ENCODE measurements around the gene AOC1.

The AOC1 gene

DNA sequence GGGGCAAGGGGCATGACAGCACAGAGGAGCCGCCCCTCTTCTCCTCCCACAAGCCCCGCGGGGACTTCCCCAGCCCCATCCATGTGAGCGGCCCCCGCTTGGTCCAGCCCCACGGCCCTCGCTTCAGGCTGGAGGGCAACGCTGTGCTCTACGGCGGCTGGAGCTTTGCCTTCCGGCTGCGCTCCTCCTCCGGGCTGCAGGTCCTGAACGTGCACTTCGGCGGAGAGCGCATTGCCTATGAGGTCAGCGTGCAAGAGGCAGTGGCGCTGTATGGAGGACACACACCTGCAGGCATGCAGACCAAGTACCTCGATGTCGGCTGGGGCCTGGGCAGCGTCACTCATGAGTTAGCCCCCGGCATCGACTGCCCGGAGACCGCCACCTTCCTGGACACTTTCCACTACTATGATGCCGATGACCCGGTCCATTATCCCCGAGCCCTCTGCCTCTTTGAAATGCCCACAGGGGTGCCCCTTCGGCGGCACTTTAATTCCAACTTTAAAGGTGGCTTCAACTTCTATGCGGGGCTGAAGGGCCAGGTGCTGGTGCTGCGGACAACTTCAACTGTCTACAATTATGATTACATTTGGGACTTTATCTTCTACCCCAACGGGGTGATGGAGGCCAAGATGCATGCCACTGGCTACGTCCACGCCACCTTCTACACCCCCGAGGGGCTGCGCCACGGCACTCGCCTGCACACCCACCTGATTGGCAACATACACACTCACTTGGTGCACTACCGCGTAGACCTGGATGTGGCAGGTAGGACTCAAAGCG, 5.1 kb downstream of the AOC1 start (continued):
- TF ChIP-seq, protein P1, sequence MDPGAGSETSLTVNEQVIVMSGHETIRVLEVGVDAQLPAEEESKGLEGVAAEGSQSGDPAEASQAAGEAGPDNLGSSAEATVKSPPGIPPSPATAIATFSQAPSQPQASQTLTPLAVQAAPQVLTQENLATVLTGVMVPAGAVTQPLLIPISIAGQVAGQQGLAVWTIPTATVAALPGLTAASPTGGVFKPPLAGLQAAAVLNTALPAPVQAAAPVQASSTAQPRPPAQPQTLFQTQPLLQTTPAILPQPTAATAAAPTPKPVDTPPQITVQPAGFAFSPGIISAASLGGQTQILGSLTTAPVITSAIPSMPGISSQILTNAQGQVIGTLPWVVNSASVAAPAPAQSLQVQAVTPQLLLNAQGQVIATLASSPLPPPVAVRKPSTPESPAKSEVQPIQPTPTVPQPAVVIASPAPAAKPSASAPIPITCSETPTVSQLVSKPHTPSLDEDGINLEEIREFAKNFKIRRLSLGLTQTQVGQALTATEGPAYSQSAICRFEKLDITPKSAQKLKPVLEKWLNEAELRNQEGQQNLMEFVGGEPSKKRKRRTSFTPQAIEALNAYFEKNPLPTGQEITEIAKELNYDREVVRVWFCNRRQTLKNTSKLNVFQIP (CRISPR knock-in tag; IDR thresholded peaks at IDR 0.05; ENCODE audit: borderline replicate concordance, low read depth): no peak
- TF ChIP-seq ARNTL (CRISPR knock-in tag; IDR thresholded peaks at IDR 0.05; ENCODE audit: borderline replicate concordance, low read depth) (no peak), ISL1 (CRISPR knock-in tag; IDR thresholded peaks at IDR 0.05) (no peak), SNAI2 (CRISPR knock-in tag; IDR thresholded peaks at IDR 0.05) (no peak), ZFP3 (CRISPR knock-in tag; IDR thresholded peaks at IDR 0.05) (no peak), ZFP30 (CRISPR knock-in tag; IDR thresholded peaks at IDR 0.05) (no peak), ZNF70 (CRISPR knock-in tag; IDR thresholded peaks at IDR 0.05) (no peak), RARB (CRISPR knock-in tag; IDR thresholded peaks at IDR 0.05) (no peak), BACH2 (CRISPR knock-in tag; IDR thresholded peaks at IDR 0.05; ENCODE audit: borderline replicate concordance) (no peak), GLIS3 (CRISPR knock-in tag; IDR thresholded peaks at IDR 0.05) (no peak)
- TF ChIP-seq, protein P2, sequence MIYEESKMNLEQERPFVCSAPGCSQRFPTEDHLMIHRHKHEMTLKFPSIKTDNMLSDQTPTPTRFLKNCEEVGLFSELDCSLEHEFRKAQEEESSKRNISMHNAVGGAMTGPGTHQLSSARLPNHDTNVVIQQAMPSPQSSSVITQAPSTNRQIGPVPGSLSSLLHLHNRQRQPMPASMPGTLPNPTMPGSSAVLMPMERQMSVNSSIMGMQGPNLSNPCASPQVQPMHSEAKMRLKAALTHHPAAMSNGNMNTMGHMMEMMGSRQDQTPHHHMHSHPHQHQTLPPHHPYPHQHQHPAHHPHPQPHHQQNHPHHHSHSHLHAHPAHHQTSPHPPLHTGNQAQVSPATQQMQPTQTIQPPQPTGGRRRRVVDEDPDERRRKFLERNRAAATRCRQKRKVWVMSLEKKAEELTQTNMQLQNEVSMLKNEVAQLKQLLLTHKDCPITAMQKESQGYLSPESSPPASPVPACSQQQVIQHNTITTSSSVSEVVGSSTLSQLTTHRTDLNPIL (CRISPR knock-in tag; IDR thresholded peaks at IDR 0.05; ENCODE audit: low read depth): no peak

DNA sequence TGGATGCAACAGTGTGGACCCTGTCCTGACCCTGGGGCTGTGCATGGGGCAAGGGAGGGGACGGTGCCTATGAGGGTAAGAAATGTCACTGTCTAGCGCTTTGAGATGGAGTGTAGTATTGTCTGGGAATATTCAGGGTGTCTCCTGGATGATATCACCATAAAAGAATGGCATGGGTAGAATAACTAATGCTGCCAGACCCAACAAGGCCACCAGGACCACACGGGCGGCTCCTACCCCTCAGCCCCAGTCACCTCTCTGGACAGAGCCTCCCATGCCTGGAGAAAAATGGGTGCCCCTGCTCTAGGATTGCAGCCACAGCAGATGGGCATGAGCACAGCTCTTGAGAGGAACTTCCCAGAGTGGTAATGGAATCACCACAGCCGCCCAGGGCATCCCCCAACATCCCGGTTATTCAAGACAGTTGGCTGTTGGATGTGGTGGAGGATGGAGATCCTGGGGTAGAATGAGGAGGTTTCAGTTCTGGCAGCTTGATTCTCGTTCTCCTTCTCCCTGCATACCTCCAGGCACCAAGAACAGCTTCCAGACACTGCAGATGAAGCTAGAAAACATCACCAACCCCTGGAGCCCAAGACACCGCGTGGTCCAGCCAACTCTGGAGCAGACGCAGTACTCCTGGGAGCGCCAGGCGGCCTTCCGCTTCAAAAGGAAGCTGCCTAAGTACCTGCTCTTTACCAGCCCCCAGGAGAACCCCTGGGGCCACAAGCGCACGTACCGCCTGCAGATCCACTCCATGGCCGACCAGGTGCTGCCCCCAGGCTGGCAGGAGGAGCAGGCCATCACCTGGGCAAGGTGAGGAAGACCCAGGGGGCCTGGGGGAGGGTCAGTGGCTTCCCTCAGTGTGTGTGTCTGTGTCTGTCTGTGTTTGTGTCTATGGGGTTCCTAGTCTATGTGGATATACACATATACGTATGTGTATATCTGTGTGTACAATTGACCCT, 6.2 kb downstream of the AOC1 start:
- TF ChIP-seq ARNTL (CRISPR knock-in tag; IDR thresholded peaks at IDR 0.05; ENCODE audit: borderline replicate concordance, low read depth): no peak
- no peak for TF ChIP-seq ESRRG (CRISPR knock-in tag; IDR thresholded peaks at IDR 0.05)
- no peak for TF ChIP-seq TOX (CRISPR knock-in tag; IDR thresholded peaks at IDR 0.05; ENCODE audit: borderline replicate concordance)
- TF ChIP-seq BACH2 (CRISPR knock-in tag; IDR thresholded peaks at IDR 0.05; ENCODE audit: borderline replicate concordance): no peak
- no peak for TF ChIP-seq ISL1 (CRISPR knock-in tag; IDR thresholded peaks at IDR 0.05)
- TF ChIP-seq, protein P3, sequence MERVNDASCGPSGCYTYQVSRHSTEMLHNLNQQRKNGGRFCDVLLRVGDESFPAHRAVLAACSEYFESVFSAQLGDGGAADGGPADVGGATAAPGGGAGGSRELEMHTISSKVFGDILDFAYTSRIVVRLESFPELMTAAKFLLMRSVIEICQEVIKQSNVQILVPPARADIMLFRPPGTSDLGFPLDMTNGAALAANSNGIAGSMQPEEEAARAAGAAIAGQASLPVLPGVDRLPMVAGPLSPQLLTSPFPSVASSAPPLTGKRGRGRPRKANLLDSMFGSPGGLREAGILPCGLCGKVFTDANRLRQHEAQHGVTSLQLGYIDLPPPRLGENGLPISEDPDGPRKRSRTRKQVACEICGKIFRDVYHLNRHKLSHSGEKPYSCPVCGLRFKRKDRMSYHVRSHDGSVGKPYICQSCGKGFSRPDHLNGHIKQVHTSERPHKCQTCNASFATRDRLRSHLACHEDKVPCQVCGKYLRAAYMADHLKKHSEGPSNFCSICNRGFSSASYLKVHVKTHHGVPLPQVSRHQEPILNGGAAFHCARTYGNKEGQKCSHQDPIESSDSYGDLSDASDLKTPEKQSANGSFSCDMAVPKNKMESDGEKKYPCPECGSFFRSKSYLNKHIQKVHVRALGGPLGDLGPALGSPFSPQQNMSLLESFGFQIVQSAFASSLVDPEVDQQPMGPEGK (CRISPR knock-in tag; IDR thresholded peaks at IDR 0.05; ENCODE audit: borderline replicate concordance): no peak
- no peak for TF ChIP-seq ZC3H10 (CRISPR knock-in tag; IDR thresholded peaks at IDR 0.05)
- TF ChIP-seq, protein P1 (CRISPR knock-in tag; IDR thresholded peaks at IDR 0.05; ENCODE audit: borderline replicate concordance, low read depth): no peak
- no peak for TF ChIP-seq CSDC2 (CRISPR knock-in tag; IDR thresholded peaks at IDR 0.05)
- no peak for TF ChIP-seq ZFP3 (CRISPR knock-in tag; IDR thresholded peaks at IDR 0.05)
- TF ChIP-seq, protein P4, sequence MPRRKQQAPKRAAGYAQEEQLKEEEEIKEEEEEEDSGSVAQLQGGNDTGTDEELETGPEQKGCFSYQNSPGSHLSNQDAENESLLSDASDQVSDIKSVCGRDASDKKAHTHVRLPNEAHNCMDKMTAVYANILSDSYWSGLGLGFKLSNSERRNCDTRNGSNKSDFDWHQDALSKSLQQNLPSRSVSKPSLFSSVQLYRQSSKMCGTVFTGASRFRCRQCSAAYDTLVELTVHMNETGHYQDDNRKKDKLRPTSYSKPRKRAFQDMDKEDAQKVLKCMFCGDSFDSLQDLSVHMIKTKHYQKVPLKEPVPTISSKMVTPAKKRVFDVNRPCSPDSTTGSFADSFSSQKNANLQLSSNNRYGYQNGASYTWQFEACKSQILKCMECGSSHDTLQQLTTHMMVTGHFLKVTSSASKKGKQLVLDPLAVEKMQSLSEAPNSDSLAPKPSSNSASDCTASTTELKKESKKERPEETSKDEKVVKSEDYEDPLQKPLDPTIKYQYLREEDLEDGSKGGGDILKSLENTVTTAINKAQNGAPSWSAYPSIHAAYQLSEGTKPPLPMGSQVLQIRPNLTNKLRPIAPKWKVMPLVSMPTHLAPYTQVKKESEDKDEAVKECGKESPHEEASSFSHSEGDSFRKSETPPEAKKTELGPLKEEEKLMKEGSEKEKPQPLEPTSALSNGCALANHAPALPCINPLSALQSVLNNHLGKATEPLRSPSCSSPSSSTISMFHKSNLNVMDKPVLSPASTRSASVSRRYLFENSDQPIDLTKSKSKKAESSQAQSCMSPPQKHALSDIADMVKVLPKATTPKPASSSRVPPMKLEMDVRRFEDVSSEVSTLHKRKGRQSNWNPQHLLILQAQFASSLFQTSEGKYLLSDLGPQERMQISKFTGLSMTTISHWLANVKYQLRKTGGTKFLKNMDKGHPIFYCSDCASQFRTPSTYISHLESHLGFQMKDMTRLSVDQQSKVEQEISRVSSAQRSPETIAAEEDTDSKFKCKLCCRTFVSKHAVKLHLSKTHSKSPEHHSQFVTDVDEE (CRISPR knock-in tag; IDR thresholded peaks at IDR 0.05): no peak
- no peak for TF ChIP-seq GLIS3 (CRISPR knock-in tag; IDR thresholded peaks at IDR 0.05)
- TF ChIP-seq ZNF70 (CRISPR knock-in tag; IDR thresholded peaks at IDR 0.05): no peak
- TF ChIP-seq RARB (CRISPR knock-in tag; IDR thresholded peaks at IDR 0.05): no peak
- no peak for TF ChIP-seq SNAI2 (CRISPR knock-in tag; IDR thresholded peaks at IDR 0.05)
- no peak for TF ChIP-seq OSR1 (CRISPR knock-in tag; IDR thresholded peaks at IDR 0.05)
- TF ChIP-seq, protein P2 (CRISPR knock-in tag; IDR thresholded peaks at IDR 0.05; ENCODE audit: low read depth): no peak
- TF ChIP-seq, protein P5, sequence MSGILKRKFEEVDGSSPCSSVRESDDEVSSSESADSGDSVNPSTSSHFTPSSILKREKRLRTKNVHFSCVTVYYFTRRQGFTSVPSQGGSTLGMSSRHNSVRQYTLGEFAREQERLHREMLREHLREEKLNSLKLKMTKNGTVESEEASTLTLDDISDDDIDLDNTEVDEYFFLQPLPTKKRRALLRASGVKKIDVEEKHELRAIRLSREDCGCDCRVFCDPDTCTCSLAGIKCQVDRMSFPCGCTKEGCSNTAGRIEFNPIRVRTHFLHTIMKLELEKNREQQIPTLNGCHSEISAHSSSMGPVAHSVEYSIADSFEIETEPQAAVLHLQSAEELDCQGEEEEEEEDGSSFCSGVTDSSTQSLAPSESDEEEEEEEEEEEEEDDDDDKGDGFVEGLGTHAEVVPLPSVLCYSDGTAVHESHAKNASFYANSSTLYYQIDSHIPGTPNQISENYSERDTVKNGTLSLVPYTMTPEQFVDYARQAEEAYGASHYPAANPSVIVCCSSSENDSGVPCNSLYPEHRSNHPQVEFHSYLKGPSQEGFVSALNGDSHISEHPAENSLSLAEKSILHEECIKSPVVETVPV (CRISPR knock-in tag; IDR thresholded peaks at IDR 0.05): no peak
- no peak for ATAC-seq
